Measurements from ENCODE around the gene SIRPB1.

SIRPB1 gene

DNA sequence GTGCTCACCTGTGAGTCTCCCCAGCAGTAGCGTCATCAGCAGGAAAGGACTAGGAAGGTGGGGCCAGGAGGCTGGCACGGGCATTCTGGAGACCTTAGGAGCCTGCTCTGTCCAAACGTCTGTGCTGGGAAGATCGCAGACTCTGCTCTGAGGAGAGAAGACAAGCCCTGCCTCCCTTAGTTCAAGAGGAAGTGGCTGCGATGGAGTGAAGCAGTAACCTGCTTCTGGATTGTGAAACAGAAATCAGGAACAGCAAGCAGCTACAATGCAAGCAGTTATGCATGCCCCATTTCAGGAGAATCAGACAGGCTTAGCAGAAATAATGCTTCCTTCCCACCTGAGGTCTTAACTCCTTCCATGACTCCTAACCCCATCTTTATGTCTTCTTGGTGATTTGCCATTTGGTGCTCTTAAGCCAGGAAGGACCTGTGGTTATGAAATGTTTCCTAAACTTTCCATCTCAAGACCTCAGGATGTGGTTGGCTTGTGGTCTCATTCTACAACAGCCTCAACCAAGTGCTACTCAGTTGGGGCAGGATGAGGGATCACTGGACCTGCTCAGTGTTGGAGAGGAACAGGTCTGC lies at the start of gene SIRPB1:
TSS of gene SIRPB1 (minus strand) at position 149 of the 584 bp plus-strand sequence. CDS start at position 84, 65 bp downstream.
- no peak for DNase-seq (ENCODE audit: low spot score)
- H3K27ac ChIP-seq, result no peak within 1 kb of the TSS
- CTCF ChIA-PET, result no interaction called here
- TF ChIP-seq, protein P1, sequence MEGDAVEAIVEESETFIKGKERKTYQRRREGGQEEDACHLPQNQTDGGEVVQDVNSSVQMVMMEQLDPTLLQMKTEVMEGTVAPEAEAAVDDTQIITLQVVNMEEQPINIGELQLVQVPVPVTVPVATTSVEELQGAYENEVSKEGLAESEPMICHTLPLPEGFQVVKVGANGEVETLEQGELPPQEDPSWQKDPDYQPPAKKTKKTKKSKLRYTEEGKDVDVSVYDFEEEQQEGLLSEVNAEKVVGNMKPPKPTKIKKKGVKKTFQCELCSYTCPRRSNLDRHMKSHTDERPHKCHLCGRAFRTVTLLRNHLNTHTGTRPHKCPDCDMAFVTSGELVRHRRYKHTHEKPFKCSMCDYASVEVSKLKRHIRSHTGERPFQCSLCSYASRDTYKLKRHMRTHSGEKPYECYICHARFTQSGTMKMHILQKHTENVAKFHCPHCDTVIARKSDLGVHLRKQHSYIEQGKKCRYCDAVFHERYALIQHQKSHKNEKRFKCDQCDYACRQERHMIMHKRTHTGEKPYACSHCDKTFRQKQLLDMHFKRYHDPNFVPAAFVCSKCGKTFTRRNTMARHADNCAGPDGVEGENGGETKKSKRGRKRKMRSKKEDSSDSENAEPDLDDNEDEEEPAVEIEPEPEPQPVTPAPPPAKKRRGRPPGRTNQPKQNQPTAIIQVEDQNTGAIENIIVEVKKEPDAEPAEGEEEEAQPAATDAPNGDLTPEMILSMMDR (conservative IDR thresholded peaks at IDR 0.05; ENCODE audit: low read depth), result no peak
- POLR2A ChIA-PET (ENCODE audit: low non-redundant PET), result no interaction called here

DNA sequence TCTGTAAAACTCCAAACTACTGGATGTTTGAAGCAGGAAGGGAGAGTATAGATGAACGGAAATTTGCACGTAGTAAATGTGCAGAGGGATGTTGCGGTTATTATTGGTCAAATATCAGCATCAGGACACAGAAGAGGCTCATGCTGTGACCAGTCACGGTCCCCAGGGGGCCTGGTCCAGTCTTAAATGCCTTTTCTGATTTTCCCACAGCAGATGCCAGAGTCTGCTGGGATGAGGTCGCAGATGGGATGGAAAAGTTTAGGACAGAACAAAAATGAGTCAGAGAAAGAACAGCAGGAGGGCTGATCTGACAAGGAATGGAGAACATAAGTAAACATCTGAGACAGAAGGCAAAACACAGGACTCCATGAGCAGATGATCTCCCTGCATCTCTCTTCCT lies 49.5 kb upstream of the SIRPB1 start:
- DNase-seq (ENCODE audit: low spot score), result no peak
- ChIA-PET CTCF (no interaction called here), POLR2A (ENCODE audit: low non-redundant PET) (no interaction called here)
- TF ChIP-seq, protein P1 (conservative IDR thresholded peaks at IDR 0.05; ENCODE audit: low read depth), result no peak
- H3K27ac ChIP-seq, result no peak overlapping the region

DNA sequence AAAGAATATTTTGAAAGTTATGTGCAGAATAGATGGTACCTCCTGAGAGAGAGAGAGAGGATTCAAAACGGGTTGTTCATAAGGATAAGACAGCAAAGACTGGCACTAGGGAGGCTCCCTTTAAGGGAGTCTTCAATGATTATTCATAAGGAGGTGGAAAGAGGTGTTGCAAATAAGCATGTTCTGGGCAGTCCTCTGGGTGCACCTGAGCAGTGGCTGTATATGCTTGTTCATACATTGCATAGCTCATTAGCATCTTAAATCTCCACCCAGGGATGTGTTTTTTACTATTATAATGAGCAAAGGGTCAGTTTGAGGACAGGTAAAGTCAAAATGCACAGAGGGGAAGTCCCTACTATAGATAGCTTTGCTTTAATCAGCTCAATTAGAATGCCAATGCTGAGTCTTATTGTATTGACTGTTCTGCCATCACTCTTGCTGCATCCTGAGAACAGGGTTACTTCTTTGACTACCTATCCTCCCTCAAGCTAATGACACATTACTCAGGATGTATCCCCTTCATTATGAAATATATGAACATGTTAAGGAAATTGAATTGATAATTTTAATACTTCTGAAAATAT lies 47.8 kb upstream of the SIRPB1 start:
- POLR2A ChIA-PET (ENCODE audit: low non-redundant PET), result no interaction called here
- no peak for DNase-seq (ENCODE audit: low spot score)
- TF ChIP-seq, protein P1 (conservative IDR thresholded peaks at IDR 0.05; ENCODE audit: low read depth), result no peak
- CTCF ChIA-PET, result no interaction called here
- H3K27ac ChIP-seq, result no peak overlapping the region

DNA sequence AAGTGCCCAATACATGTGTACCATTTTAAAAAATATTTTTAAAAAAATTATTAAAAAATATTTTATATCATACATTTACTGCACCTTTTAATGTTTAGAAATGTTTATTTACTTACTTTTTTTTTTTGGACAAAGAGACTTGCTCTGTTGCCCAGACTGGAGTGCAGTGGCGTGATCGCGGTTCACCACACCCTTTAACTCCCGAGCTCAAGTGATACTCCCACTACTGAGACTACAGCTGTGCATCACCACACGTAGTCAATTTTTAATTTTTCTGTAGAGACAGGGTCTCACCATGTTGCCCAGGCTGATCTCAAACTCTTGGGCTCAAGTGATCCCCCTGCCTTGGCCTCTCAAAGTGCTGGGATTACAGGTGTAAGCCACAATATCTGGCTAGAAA lies 47.0 kb upstream of the SIRPB1 start:
- ChIA-PET CTCF (no interaction called here), POLR2A (ENCODE audit: low non-redundant PET) (no interaction called here)
- no peak for DNase-seq (ENCODE audit: low spot score)
- H3K27ac ChIP-seq, result no peak overlapping the region
- TF ChIP-seq, protein P1 (conservative IDR thresholded peaks at IDR 0.05; ENCODE audit: low read depth), result no peak

DNA sequence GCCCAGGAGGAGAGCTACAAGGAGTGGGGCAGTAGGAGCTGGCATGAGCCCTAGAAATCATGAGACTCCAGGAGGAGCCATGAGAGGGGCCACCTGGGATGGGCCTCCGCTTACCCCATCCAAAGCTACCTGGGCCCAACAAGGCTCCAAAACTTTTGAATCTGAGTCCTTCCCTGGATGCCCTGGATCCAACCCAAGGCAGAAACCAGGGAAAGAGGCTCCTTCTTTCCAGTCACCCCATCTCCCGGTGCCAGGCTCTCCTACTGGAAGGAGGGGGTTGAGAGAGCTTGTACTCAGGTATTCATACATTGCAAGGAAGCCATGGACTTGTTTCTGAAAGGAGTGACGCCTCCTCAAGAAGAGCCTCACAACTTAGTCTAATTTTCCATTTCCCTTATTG lies 45.5 kb upstream of the SIRPB1 start:
- ChIA-PET CTCF (interaction anchor here (0.7 kb wide), 1 partner anchor 80 kb away, joined by 3 read pairs; no protein-coding TSS in a partner anchor), POLR2A (ENCODE audit: low non-redundant PET) (no interaction called here)
- no peak overlapping the region for H3K27ac ChIP-seq
- TF ChIP-seq, protein P1 (conservative IDR thresholded peaks at IDR 0.05; ENCODE audit: low read depth), result no peak
- no peak for DNase-seq (ENCODE audit: low spot score)

DNA sequence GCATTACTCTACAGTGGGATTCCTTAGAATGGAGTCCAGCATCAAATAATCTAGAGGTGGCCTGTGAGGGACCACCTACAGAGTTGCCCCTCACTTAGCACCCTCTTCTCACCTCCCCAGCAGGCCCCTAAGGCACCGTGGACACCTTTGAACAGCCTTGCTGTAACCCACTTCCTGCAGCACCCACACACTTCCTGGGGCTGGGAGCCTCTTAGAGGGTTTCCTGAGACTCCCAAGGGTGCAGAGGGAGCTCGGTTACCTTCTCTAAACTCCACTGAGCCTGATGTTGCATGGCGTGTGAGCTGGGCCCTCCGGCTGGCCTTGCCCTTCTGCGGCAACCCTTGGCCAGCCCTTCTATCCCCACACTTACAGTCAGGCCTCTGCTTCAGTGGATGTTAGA lies 45.1 kb upstream of the SIRPB1 start:
- no peak for DNase-seq (ENCODE audit: low spot score)
- no peak overlapping the region for H3K27ac ChIP-seq
- ChIA-PET POLR2A (ENCODE audit: low non-redundant PET) (no interaction called here), CTCF (no interaction called here)
- TF ChIP-seq, protein P1 (conservative IDR thresholded peaks at IDR 0.05; ENCODE audit: low read depth), result no peak
